Measurements from ENCODE around the gene UNC45A. TPM values are rescaled to one million over a fixed set of nuclear protein-coding genes. Genes with fewer than 3 reads are reported as not detected.

UNC45A gene
- total RNA-seq, 1 donor from 2014 or later, result 56.2 TPM

DNA sequence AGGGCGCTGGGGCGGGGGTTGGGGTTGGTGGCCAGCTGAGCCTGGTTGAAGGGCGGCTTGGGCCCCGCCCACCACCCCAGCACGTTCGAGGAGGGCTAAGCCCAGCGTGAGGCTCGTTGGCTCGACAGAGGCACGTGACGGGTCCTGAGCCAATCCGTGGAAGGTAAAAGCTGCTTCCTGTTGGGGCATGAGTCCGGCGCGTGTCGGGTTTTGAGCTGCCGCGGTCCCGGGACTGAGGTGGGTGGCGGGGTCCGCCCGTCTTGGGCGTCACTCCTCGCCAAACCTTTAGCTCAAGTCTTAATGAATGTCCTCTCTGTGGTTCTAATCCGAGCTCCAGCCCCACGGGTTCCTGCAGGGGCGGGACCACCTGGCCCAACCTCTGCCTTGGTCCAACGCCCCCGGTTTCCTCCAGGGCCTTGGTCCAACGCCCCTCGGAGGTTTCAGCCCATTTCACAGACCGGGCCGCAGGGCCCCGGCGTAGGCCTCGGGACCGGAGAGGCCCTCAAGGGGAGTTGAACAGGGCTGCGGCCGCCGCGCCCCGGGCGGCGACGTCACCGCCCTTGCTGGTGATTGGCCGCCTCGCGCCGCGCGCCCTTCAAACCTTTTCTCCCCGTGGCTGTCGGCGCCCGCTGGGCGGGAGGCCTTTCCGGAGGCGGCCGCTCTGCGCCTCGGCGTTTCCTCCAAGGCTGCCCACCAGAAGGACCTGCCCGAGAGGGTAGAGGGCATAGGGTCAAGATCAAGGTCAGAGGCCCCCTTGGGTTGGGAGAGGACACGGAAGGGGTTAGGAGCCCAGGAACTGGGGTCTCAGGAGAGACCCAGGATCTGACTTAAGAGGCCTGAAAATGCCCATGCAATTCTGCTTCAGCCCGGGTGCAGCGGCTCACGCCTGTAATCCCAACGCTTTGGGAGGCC, 19.9 kb downstream of the UNC45A start, which contains the start of gene RCCD1:
TSS of gene RCCD1 (plus strand) at position 173 of the 912 bp plus-strand sequence. CDS start 1,851 bp downstream, outside the sequence.
- peaks cover 13% of the 10 kb centered on the region for H3K36me3 Mint-ChIP-seq (ENCODE audit: low read depth, unreplicated experiment)
- no peaks in the 10 kb centered on the region for H3K4me1 Mint-ChIP-seq (ENCODE audit: low read depth, unreplicated experiment)
- peak within 1 kb of the TSS; percentile 90 for H3K27ac ChIP-seq (ENCODE audit: low read depth, low read length)
- no peaks in the 10 kb centered on the region for H3K9me3 ChIP-seq (ENCODE audit: insufficient read depth, low read depth, low read length)
- DNase-seq (ENCODE audit: low read depth), result peak; percentile 90
- peak within 1 kb of the TSS; percentile 80 for H2AFZ ChIP-seq (ENCODE audit: low read depth, low read length)
- no peaks in the 10 kb centered on the region for H3K27me3 ChIP-seq (ENCODE audit: insufficient read depth, low read length)
- H3K79me2 ChIP-seq (ENCODE audit: insufficient read depth, low read length), result peaks cover 3% of the 10 kb centered on the region
- FAIRE-seq, result no peak
- H3K9me3 Mint-ChIP-seq (ENCODE audit: unreplicated experiment), result no peaks in the 10 kb centered on the region
- peaks cover 16% of the 10 kb centered on the region for H3K36me3 ChIP-seq (ENCODE audit: insufficient read depth, low read length)
- peak within 1 kb of the TSS; percentile 96 for H3K4me2 ChIP-seq (ENCODE audit: low read length)
- TF ChIP-seq CTCF (IDR thresholded peaks at IDR 0.05; ENCODE audit: insufficient read depth, low read depth, low read length), result no peak
- TF ChIP-seq EZH2 (IDR thresholded peaks at IDR 0.05; ENCODE audit: insufficient read depth, low read length), result no peak
- H3K4me3 Mint-ChIP-seq (ENCODE audit: unreplicated experiment), result peak within 1 kb of the TSS; percentile 84
- no peaks in the 10 kb centered on the region for H3K27me3 Mint-ChIP-seq (ENCODE audit: low read depth, unreplicated experiment)
- H3K9ac ChIP-seq (ENCODE audit: low read length), result peak within 1 kb of the TSS; percentile 91
- peak within 1 kb of the TSS; percentile 53 for H3K27ac Mint-ChIP-seq (ENCODE audit: unreplicated experiment)
- H3K4me1 ChIP-seq (ENCODE audit: insufficient read depth, low read length), result peaks cover 26% of the 10 kb centered on the region
- peak within 1 kb of the TSS; percentile 70 for H3K4me3 ChIP-seq (ENCODE audit: insufficient read depth, low read depth, low read length)
- peaks cover 5% of the 10 kb centered on the region for H4K20me1 ChIP-seq (ENCODE audit: insufficient read depth, low read length)

- DNase-seq (ENCODE audit: low read depth) (no peak), FAIRE-seq (no peak)
- peaks cover 3% of the 10 kb centered on the region for H3K79me2 ChIP-seq (ENCODE audit: insufficient read depth, low read length)
- H3K4me1 ChIP-seq (ENCODE audit: insufficient read depth, low read length), result peaks cover 26% of the 10 kb centered on the region
- peak overlapping the region; percentile 70 for H3K4me3 ChIP-seq (ENCODE audit: insufficient read depth, low read depth, low read length)
- peak overlapping the region; percentile 76 for H3K4me3 Mint-ChIP-seq (ENCODE audit: unreplicated experiment)
- H3K36me3 Mint-ChIP-seq (ENCODE audit: low read depth, unreplicated experiment), result peaks cover 13% of the 10 kb centered on the region
- H3K27me3 Mint-ChIP-seq (ENCODE audit: low read depth, unreplicated experiment), result no peaks in the 10 kb centered on the region
- H3K9me3 ChIP-seq (ENCODE audit: insufficient read depth, low read depth, low read length), result no peaks in the 10 kb centered on the region
- H3K4me2 ChIP-seq (ENCODE audit: low read length), result peak overlapping the region; percentile 96
- H3K36me3 ChIP-seq (ENCODE audit: insufficient read depth, low read length), result peaks cover 16% of the 10 kb centered on the region
- no peak overlapping the region for H3K27ac ChIP-seq (ENCODE audit: low read depth, low read length)
- TF ChIP-seq CTCF (IDR thresholded peaks at IDR 0.05; ENCODE audit: insufficient read depth, low read depth, low read length) (no peak), EZH2 (IDR thresholded peaks at IDR 0.05; ENCODE audit: insufficient read depth, low read length) (no peak)
- H2AFZ ChIP-seq (ENCODE audit: low read depth, low read length), result no peak overlapping the region
- no peaks in the 10 kb centered on the region for H3K9me3 Mint-ChIP-seq (ENCODE audit: unreplicated experiment)
- H3K9ac ChIP-seq (ENCODE audit: low read length), result peak overlapping the region; percentile 91
- H4K20me1 ChIP-seq (ENCODE audit: insufficient read depth, low read length), result peaks cover 5% of the 10 kb centered on the region
- no peak overlapping the region for H3K27ac Mint-ChIP-seq (ENCODE audit: unreplicated experiment)
- H3K27me3 ChIP-seq (ENCODE audit: insufficient read depth, low read length), result no peaks in the 10 kb centered on the region
- no peaks in the 10 kb centered on the region for H3K4me1 Mint-ChIP-seq (ENCODE audit: low read depth, unreplicated experiment)
Observed at GRCh38 chr15:90955624-90956273, 20.7 kb downstream of the UNC45A start.

Data from astrocyte (in vitro differentiated cells and primary cell).